PC-3 (cell line): ENCODE data around the gene MPZL3.

Source experiments
- CTCF ChIP-seq: fragments of 300-600 bp; sonication (generic); conservative IDR thresholded peaks from 2 replicates; pipeline ENCODE4 v1.5.1; 2017; ENCODE audit warnings: antibody characterized with exemption, low read depth, mild to moderate bottlenecking, low read length
- EZH2 ChIP-seq: fragments of 300-600 bp; sonication (generic); IDR thresholded peaks from one replicate; pipeline ENCODE4 v1.6.1; 2017; ENCODE audit warnings: antibody characterized with exemption, mild to moderate bottlenecking, low read length; ENCODE audit not compliant: unreplicated experiment
- EZH2phosphoT487 ChIP-seq: fragments of 300-600 bp; sonication (generic); IDR thresholded peaks from 2 replicates; pipeline ENCODE4 v1.6.1; 2018; ENCODE audit warnings: mild to moderate bottlenecking, antibody characterized with exemption, low read length, borderline replicate concordance

- no peak for TF ChIP-seq CTCF
- no peak for TF ChIP-seq EZH2phosphoT487
- no peak for TF ChIP-seq EZH2
These were observed 17.3 kb downstream of the MPZL3 start for GRCh38 chr11:118234833-118235232.
